PC-3 (cell line): ENCODE data around the gene CAB39L. TPM values are rescaled to one million over a fixed set of nuclear protein-coding genes. Genes with fewer than 3 reads are reported as not detected.
"Not testable (repeated sequence)": the region's sequence is repeated elsewhere in the genome, so short reads cannot be mapped to it uniquely, and the experiment has no call there.

Source experiments
- ATAC-seq: fragments of 200-7000 bp; cut with Tn5 transposase; 2 replicates; pipeline ENCODE4 v1.9.1; 2020; ENCODE audit warnings: mild to moderate bottlenecking, moderate library complexity
- BruUV-seq: library from RNA; stranded (reverse); fragments of 400-500 nt; replicated peaks from 2 replicates; lab custom pipeline; 2021; lab: Mats Ljungman, UMichigan
- CTCF ChIA-PET: fragments of 300-600 bp; sonication (Branson Sonifier 250); formaldehyde crosslinking; loops from one replicate; lab custom pipeline; 2022; ENCODE audit warnings: antibody characterized with exemption; lab: Charles Lee
- POLR2A ChIA-PET: fragments of 300-600 bp; sonication (Branson Sonifier 250); formaldehyde crosslinking; loops from one replicate; lab custom pipeline; 2022; ENCODE audit warnings: antibody characterized with exemption; ENCODE audit not compliant: unreplicated experiment; lab: Charles Lee
- DNase-seq: peaks from one replicate; pipeline ENCODE4 v3.0.0-alpha.2; 2015
- H2AFZ ChIP-seq: fragments of 300-600 bp; sonication (generic); 2 replicates; pipeline ENCODE4 v1.6.0; 2016; ENCODE audit warnings: antibody characterized with exemption, low read length
- H3F3A ChIP-seq: fragments of 300-600 bp; sonication (generic); one replicate; pipeline ENCODE4 v1.6.0; 2017; ENCODE audit warnings: antibody characterized with exemption, low read length, control low read depth, mild to moderate bottlenecking; ENCODE audit not compliant: unreplicated experiment
- H3K27ac ChIP-seq: fragments of 300-600 bp; sonication (generic); 2 replicates; pipeline ENCODE4 v1.5.1; 2016; ENCODE audit warnings: mild to moderate bottlenecking, low read length
- H3K27me3 ChIP-seq: fragments of 300-600 bp; sonication (generic); 2 replicates; pipeline ENCODE4 v1.6.1; 2016; ENCODE audit warnings: low read length, mixed read lengths
- H3K36me3 ChIP-seq: fragments of 300-600 bp; sonication (generic); 2 replicates; pipeline ENCODE4 v1.6.1; 2016; ENCODE audit warnings: low read depth, mixed run types, low read length, mixed read lengths
- H3K4me1 ChIP-seq: fragments of 300-600 bp; sonication (generic); 2 replicates; pipeline ENCODE4 v1.5.1; 2016; ENCODE audit warnings: low read length; ENCODE audit not compliant: insufficient read depth
- H3K4me2 ChIP-seq: fragments of 300-600 bp; sonication (generic); 2 replicates; pipeline ENCODE4 v1.6.0; 2016; ENCODE audit warnings: low read length
- H3K4me3 ChIP-seq: fragments of 300-600 bp; sonication (generic); 2 replicates; pipeline ENCODE4 v1.5.1; 2016; ENCODE audit warnings: mild to moderate bottlenecking, low read length, mixed read lengths
- H3K79me2 ChIP-seq: fragments of 300-600 bp; sonication (generic); 2 replicates; pipeline ENCODE4 v1.6.1; 2017; ENCODE audit warnings: low read length, mixed read lengths
- H3K9ac ChIP-seq: fragments of 300-600 bp; sonication (generic); 2 replicates; pipeline ENCODE4 v1.6.0; 2016; ENCODE audit warnings: mild to moderate bottlenecking, low read length
- H3K9me2 ChIP-seq: fragments of 300-600 bp; sonication (generic); replicated peaks from 2 replicates; pipeline ENCODE4 v1.6.1; 2016; ENCODE audit warnings: mixed run types, low read length, mixed read lengths
- H3K9me3 ChIP-seq: fragments of 300-600 bp; sonication (generic); 2 replicates; pipeline ENCODE4 v1.6.1; 2016; ENCODE audit warnings: low read length, mixed read lengths
- H4K20me1 ChIP-seq: fragments of 300-600 bp; sonication (generic); 2 replicates; pipeline ENCODE4 v1.6.1; 2016; ENCODE audit warnings: low read length, mixed read lengths
- CTCF ChIP-seq: fragments of 300-600 bp; sonication (generic); conservative IDR thresholded peaks from 2 replicates; pipeline ENCODE4 v1.5.1; 2017; ENCODE audit warnings: antibody characterized with exemption, low read depth, mild to moderate bottlenecking, low read length
- EZH2 ChIP-seq: fragments of 300-600 bp; sonication (generic); IDR thresholded peaks from one replicate; pipeline ENCODE4 v1.6.1; 2017; ENCODE audit warnings: antibody characterized with exemption, mild to moderate bottlenecking, low read length; ENCODE audit not compliant: unreplicated experiment
- EZH2phosphoT487 ChIP-seq: fragments of 300-600 bp; sonication (generic); IDR thresholded peaks from 2 replicates; pipeline ENCODE4 v1.6.1; 2018; ENCODE audit warnings: mild to moderate bottlenecking, antibody characterized with exemption, low read length, borderline replicate concordance
- intact Hi-C: fragments of 100-400 bp; cut with micrococcal nuclease; formaldehyde crosslinking; loops from 2 replicates; pipeline ENCODE4 v1.9.0; 2023
- total RNA-seq: library from RNA; depleted of rRNA; stranded (reverse); fragments of >200 nt; gene quantifications from 2 replicates; pipeline ENCODE4 v1.2.3, GENCODE V29; 2014

Gene CAB39L
- total RNA-seq, 1 experiment from 2014 or later: 1.8 TPM

DNA sequence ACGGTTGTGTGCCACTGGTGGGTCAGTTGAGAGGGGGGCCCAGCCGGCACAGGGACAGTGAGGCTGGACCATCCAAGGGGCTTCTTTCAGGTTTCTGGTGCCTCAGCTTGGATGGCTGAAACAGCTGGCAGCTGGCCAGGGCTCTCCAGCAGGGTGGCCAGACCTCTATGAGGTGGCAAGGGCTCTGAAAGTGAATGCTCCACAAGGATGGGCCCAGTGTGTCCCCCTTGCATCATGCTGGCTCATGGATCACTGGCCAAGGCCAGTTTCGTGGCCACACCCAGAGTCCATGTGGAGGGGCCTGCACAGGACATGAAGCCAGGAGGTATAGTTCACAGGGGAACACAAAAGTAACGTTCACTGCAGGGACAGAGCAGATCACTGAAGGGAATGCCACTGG lies 146.5 kb downstream of the CAB39L start:
- BruUV-seq: no TSS peak
- TF ChIP-seq EZH2: no peak
- TF ChIP-seq CTCF: no peak
- TF ChIP-seq EZH2phosphoT487: no peak
- H2AFZ ChIP-seq: no peak overlapping the region
- H3K27ac ChIP-seq: no peak overlapping the region
- H3K9me2 ChIP-seq: no peaks in the 10 kb centered on the region
- intact Hi-C loops: no loop called here
- DNase-seq: no peak
- no peaks in the 10 kb centered on the region for H3K36me3 ChIP-seq
- H3F3A ChIP-seq: no peaks in the 10 kb centered on the region
- no peaks in the 10 kb centered on the region for H3K27me3 ChIP-seq
- H3K9ac ChIP-seq: no peak overlapping the region
- ChIA-PET CTCF (no interaction called here), POLR2A (no interaction called here)
- no peak overlapping the region for H3K4me3 ChIP-seq
- H3K4me2 ChIP-seq: no peak overlapping the region
- no peaks in the 10 kb centered on the region for H3K9me3 ChIP-seq
- no peaks in the 10 kb centered on the region for H3K79me2 ChIP-seq
- H4K20me1 ChIP-seq: no peaks in the 10 kb centered on the region
- ATAC-seq: no peak
- H3K4me1 ChIP-seq: no peaks in the 10 kb centered on the region

DNA sequence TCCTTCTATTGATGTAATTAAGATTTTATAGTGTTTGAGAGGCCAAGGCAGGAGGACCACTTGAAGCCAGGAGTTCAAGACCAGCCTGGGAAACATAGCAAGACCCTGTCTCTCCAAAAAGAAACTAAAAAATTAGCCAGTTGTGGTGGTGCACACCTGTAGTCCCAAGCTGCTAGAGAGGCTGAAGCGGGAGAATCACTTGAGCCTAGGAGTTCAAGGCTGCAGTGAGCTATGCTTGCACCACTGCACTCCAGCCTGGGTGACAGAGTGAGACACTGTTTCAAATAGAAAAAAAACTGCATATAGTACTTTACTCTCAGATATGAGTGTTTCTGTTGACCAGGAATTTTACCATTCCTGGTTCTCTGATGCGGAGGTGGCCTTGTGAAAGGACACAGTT lies 147.2 kb downstream of the CAB39L start:
- Histone ChIP-seq H3K4me3 (no peak overlapping the region), H3K9me2 (no peaks in the 10 kb centered on the region), H2AFZ (no peak overlapping the region), H3K4me1 (no peaks in the 10 kb centered on the region), H3K27me3 (no peaks in the 10 kb centered on the region), H3K4me2 (no peak overlapping the region), H3K9me3 (no peaks in the 10 kb centered on the region), H3K79me2 (no peaks in the 10 kb centered on the region), H4K20me1 (no peaks in the 10 kb centered on the region), H3K36me3 (no peaks in the 10 kb centered on the region), H3K9ac (no peak overlapping the region), H3K27ac (no peak overlapping the region), H3F3A (no peaks in the 10 kb centered on the region)
- TF ChIP-seq CTCF: no peak
- no peak for TF ChIP-seq EZH2phosphoT487
- no peak for TF ChIP-seq EZH2
- ChIA-PET CTCF (no interaction called here), POLR2A (no interaction called here)
- intact Hi-C loops: no loop called here
- ATAC-seq (no peak), DNase-seq (no peak)
- no TSS peak for BruUV-seq

DNA sequence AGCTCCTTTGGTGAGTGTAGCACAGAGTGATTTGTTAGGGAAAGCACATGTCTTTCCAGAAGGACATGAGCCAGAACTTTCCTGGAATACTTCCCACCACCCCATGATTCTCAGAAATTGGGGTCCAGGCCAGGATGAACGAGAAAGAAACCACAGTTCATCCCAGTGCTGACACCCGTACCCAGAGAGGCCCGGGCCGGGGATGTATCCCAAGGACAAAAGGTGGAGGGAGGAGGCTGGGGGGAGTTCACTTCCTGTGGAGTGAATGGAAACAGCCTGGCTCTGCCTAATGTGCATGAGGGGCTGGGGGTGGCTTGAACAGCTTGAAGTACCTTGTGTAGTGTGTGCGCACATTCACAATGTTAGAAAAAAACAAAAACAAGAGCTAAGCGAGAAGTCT lies 148.6 kb downstream of the CAB39L start:
- no peaks in the 10 kb centered on the region for H3K4me1 ChIP-seq
- BruUV-seq: no TSS peak
- ChIA-PET POLR2A (no interaction called here), CTCF (no interaction called here)
- H4K20me1 ChIP-seq: no peaks in the 10 kb centered on the region
- no peak overlapping the region for H2AFZ ChIP-seq
- H3K9me2 ChIP-seq: no peaks in the 10 kb centered on the region
- DNase-seq: no peak
- TF ChIP-seq EZH2: no peak
- TF ChIP-seq CTCF: no peak
- TF ChIP-seq EZH2phosphoT487: no peak
- H3K4me2 ChIP-seq: no peak overlapping the region
- ATAC-seq: no peak
- H3K27ac ChIP-seq: no peak overlapping the region
- H3K9me3 ChIP-seq: no peaks in the 10 kb centered on the region
- intact Hi-C loops: no loop called here
- H3K9ac ChIP-seq: no peak overlapping the region
- H3K4me3 ChIP-seq: no peak overlapping the region
- H3K27me3 ChIP-seq: no peaks in the 10 kb centered on the region
- H3K79me2 ChIP-seq: no peaks in the 10 kb centered on the region
- H3K36me3 ChIP-seq: no peaks in the 10 kb centered on the region
- H3F3A ChIP-seq: no peaks in the 10 kb centered on the region

- H3K4me2 ChIP-seq, DNase-seq, H3F3A ChIP-seq, H3K9me2 ChIP-seq, H3K27me3 ChIP-seq, POLR2A ChIA-PET, H3K4me1 ChIP-seq, BruUV-seq, H3K9me3 ChIP-seq, H2AFZ ChIP-seq, intact Hi-C loops, H3K4me3 ChIP-seq, H3K79me2 ChIP-seq, H3K36me3 ChIP-seq, ATAC-seq, H3K9ac ChIP-seq, CTCF ChIA-PET, H4K20me1 ChIP-seq, H3K27ac ChIP-seq: not testable (repeated sequence)
Observed at GRCh38 chr13:49294723-49295122, 149.1 kb downstream of the CAB39L start.
